Type B pancreatic cell (in vitro differentiated cells): ENCODE measurements around the gene TBCCD1. TPM values are rescaled to one million over a fixed set of nuclear protein-coding genes. Genes with fewer than 3 reads are reported as not detected.
A peak's percentile ranks its signal among the peaks of the same experiment; 100 is the strongest.

ENCODE experiments used
- DNase-seq: peaks from one replicate; pipeline ENCODE4 v3.0.0; 2021; ENCODE audit warnings: mixed read lengths; ENCODE audit not compliant: unreplicated experiment; ENCODE audit errors: extremely low spot score
- H3K27ac Mint-ChIP-seq: 2 replicates; pipeline ENCODE4 v1.8.0; 2021; ENCODE audit warnings: mild to moderate bottlenecking, mixed read lengths
- H3K27me3 Mint-ChIP-seq: 2 replicates; pipeline ENCODE4 v1.8.0; 2021; ENCODE audit warnings: mixed read lengths
- H3K36me3 Mint-ChIP-seq: 2 replicates; pipeline ENCODE4 v1.8.0; 2021; ENCODE audit warnings: mixed read lengths
- H3K4me1 Mint-ChIP-seq: one replicate; pipeline ENCODE4 v1.8.0; 2021; ENCODE audit warnings: mixed read lengths; ENCODE audit not compliant: unreplicated experiment
- H3K4me3 Mint-ChIP-seq: 2 replicates; pipeline ENCODE4 v1.8.0; 2021; ENCODE audit warnings: mild to moderate bottlenecking, mixed read lengths
- H3K9me3 Mint-ChIP-seq: 2 replicates; pipeline ENCODE4 v1.8.0; 2021; ENCODE audit warnings: mixed read lengths
- total RNA-seq: library from RNA; stranded (reverse); gene quantifications from 2 replicates; pipeline ENCODE4 v1.2.1, GENCODE V29; 2021; ENCODE audit warnings: low replicate concordance
- TF ChIP-seq, protein P1 (sequence below): fragments of 200-600 bp; sonication (generic); conservative IDR thresholded peaks from 2 replicates; pipeline ENCODE4 v1.5.0; 2021; ENCODE audit warnings: antibody characterized with exemption, mild to moderate bottlenecking

The TBCCD1 gene
- total RNA-seq, 1 donor from 2014 or later: 16.6 TPM

DNA sequence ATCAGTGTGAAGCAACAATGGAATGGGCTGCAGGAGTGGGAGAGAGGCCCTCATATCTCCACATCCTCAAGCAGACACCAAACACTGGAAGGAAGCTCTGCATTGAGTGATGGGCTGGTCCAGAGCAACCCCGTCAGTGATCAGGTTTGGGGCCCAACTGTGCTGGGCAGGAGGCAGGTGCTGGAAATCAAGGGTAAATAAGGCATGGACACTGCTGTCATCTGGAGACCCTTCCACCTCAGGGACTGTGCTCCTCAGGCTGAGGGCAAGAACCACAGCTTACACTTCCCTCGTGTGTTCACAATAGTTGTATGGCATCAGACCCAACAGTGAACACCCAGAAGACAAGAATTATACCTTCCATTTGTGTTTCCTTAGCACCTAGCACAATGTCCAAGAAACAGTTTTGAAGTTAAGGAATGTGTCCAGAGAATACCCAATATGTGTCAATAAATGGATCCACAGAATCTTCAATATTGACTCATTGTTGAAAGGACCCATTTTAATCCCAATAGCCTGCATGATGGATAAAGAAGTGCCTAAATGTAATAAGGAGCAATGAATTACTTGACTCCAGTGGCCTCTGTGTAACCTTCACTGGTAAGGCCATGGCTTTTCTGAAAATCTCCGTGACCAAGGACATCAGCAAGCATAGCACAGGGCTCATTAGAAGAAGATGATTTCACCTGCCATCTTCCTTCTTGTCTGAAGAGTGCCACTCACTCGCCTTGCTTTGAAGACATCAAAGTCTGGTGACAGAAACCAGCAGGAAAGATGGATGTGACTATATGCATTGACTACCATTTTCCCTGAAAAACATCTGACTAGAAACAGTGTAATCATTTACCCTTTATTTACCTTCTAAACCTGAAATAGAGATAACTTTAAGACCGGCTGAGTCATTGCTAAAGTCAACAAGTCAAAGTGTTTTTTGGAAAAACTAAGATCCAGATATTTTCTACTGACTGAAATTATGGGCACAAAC lies 38.7 kb upstream of the TBCCD1 start:
- Mint-ChIP-seq H3K4me3 (no peak overlapping the region), H3K36me3 (no peaks in the 10 kb centered on the region), H3K27me3 (peaks cover 15% of the 10 kb centered on the region), H3K4me1 (no peaks in the 10 kb centered on the region), H3K9me3 (no peaks in the 10 kb centered on the region), H3K27ac (peak overlapping the region; percentile 44)
- TF ChIP-seq, protein P1, sequence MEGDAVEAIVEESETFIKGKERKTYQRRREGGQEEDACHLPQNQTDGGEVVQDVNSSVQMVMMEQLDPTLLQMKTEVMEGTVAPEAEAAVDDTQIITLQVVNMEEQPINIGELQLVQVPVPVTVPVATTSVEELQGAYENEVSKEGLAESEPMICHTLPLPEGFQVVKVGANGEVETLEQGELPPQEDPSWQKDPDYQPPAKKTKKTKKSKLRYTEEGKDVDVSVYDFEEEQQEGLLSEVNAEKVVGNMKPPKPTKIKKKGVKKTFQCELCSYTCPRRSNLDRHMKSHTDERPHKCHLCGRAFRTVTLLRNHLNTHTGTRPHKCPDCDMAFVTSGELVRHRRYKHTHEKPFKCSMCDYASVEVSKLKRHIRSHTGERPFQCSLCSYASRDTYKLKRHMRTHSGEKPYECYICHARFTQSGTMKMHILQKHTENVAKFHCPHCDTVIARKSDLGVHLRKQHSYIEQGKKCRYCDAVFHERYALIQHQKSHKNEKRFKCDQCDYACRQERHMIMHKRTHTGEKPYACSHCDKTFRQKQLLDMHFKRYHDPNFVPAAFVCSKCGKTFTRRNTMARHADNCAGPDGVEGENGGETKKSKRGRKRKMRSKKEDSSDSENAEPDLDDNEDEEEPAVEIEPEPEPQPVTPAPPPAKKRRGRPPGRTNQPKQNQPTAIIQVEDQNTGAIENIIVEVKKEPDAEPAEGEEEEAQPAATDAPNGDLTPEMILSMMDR: no peak
- DNase-seq: no peak

DNA sequence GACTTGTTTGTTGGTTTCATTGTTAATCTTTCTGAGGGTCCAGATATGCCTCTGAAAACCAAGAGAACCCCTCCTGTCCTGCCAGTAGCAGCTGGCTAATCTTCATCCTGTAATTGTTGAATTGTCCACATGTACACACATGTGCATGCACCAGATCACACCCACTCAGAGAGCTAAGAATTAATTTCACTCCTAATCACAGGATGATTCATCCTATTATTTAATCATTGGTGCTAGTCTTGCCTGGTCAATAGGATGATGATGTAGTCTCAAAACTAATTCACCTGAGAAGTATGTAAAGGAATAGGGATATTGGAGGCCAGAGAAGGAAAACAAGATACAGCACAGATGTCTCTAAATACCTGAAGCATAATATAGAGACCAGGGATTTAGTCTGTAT lies 37.9 kb upstream of the TBCCD1 start:
- no peaks in the 10 kb centered on the region for H3K4me1 Mint-ChIP-seq
- H3K27ac Mint-ChIP-seq: no peak overlapping the region
- no peaks in the 10 kb centered on the region for H3K36me3 Mint-ChIP-seq
- DNase-seq: no peak
- TF ChIP-seq, protein P1: no peak
- no peak overlapping the region for H3K4me3 Mint-ChIP-seq
- H3K27me3 Mint-ChIP-seq: peaks cover 15% of the 10 kb centered on the region
- no peaks in the 10 kb centered on the region for H3K9me3 Mint-ChIP-seq

DNA sequence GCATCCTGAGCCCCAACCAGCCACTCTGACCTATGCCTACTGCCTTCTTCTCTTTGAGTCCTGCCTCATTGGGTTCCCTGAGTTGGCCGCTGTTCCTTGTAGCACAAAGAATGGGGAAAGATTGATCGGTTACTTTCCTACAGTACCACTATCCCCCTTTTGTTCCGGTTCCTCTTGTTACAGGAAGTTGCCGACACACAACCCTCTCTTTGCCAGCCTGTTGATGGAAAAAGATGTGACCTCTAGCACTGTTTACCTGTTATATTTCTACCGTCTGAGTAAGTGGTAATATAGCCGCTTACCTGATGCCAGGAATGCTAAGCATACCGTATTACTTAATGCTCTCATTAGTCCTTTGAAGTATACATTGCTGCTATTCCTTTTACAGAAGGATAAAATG lies 36.0 kb upstream of the TBCCD1 start:
- H3K27me3 Mint-ChIP-seq: peaks cover 12% of the 10 kb centered on the region
- H3K4me1 Mint-ChIP-seq: no peaks in the 10 kb centered on the region
- H3K9me3 Mint-ChIP-seq: no peaks in the 10 kb centered on the region

DNA sequence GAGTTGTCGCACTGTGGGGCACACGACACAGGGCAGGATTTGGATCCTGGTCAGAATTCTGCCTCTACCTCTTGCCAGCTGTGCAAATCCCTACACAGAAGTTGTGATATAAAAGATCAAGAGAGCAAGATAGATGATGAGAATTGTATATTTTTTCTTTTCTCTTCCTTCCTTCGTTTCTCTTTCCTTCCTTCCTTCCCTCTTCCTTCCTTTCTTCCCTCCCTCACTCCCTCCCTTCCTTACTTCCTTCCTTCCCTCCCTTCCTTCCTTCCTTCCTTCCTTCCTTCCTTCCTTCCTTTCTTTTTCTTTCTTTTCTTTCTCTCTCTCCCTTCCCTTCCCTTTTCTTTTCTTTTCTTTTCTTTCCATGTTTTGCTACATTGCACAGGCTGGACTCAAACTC lies 33.8 kb upstream of the TBCCD1 start:
- Mint-ChIP-seq H3K27ac (no peak overlapping the region), H3K9me3 (no peaks in the 10 kb centered on the region), H3K27me3 (peaks cover 8% of the 10 kb centered on the region), H3K4me3 (no peak overlapping the region), H3K36me3 (no peaks in the 10 kb centered on the region), H3K4me1 (peaks cover 6% of the 10 kb centered on the region)
- TF ChIP-seq, protein P1: no peak
- DNase-seq: no peak

More for the DNA sequence above, 36.0 kb upstream of the TBCCD1 start:
- no peaks in the 10 kb centered on the region for H3K36me3 Mint-ChIP-seq
- TF ChIP-seq, protein P1: no peak
- no peak for DNase-seq
- H3K27ac Mint-ChIP-seq: no peak overlapping the region
- no peak overlapping the region for H3K4me3 Mint-ChIP-seq

DNA sequence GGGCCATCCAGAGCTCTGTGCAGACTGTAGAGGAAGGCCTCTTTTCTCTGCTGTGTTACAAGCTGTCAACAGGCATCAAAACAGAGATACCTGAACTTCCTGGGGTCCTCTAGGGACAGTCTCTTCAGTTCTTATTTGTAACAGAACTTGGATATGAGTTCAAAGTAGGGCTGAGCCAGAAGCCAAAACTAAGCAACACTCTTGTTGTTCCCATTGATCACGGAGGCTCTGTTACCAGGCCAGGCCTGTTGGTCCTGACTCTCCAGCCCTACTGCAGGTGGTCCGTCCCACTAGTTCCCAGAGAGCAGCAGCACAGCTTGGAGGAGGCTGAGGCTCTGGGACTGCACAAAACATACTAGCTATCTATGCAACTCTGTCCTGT lies 32.6 kb upstream of the TBCCD1 start:
- Mint-ChIP-seq H3K27me3 (peaks cover 2% of the 10 kb centered on the region), H3K4me3 (no peak overlapping the region), H3K4me1 (peaks cover 6% of the 10 kb centered on the region), H3K9me3 (no peaks in the 10 kb centered on the region), H3K27ac (peak overlapping the region; percentile 71), H3K36me3 (no peaks in the 10 kb centered on the region)
- TF ChIP-seq, protein P1: no peak
- no peak for DNase-seq
